SK-N-SH treated with all-trans-retinoic acid at 6 μM for 48 hours (cell line): ENCODE data around the gene ELAPOR1.

Experiments
- ATAC-seq: fragments of 200-7000 bp; cut with Tn5 transposase; 3 replicates; pipeline ENCODE4 v1.9.1; 2020; ENCODE audit warnings: mild to moderate bottlenecking, moderate library complexity
- ARNTL ChIP-seq: fragments of 450-650 bp; formaldehyde crosslinking; IDR thresholded peaks from 2 replicates; pipeline ENCODE4 v1.5.0; 2020; ENCODE audit warnings: low read depth, mild to moderate bottlenecking, moderate library complexity, borderline replicate concordance
- CREB5 ChIP-seq: fragments of 250-450 bp; sonication (Bioruptor Pico); IDR thresholded peaks from 2 replicates; pipeline ENCODE4 v1.5.1; 2020; ENCODE audit warnings: low read depth, mild to moderate bottlenecking, moderate library complexity
- CSDC2 ChIP-seq: fragments of 250-450 bp; sonication (Bioruptor Pico); IDR thresholded peaks from 2 replicates; pipeline ENCODE4 v1.5.0; 2020; ENCODE audit warnings: mild to moderate bottlenecking, moderate library complexity
- CSRNP3 ChIP-seq: fragments of 250-450 bp; sonication (Bioruptor Pico); IDR thresholded peaks from 2 replicates; pipeline ENCODE4 v1.5.1; 2021; ENCODE audit warnings: mild to moderate bottlenecking, moderate library complexity
- ESRRG ChIP-seq: fragments of 250-450 bp; sonication (Bioruptor Pico); IDR thresholded peaks from 2 replicates; pipeline ENCODE4 v1.6.1; 2021; ENCODE audit warnings: mild to moderate bottlenecking
- ISL1 ChIP-seq: fragments of 250-450 bp; sonication (Bioruptor Pico); IDR thresholded peaks from 2 replicates; pipeline ENCODE4 v2.1.2; 2022; ENCODE audit warnings: mild to moderate bottlenecking, moderate library complexity
- POU6F1 ChIP-seq: fragments of 250-450 bp; sonication (Bioruptor Pico); IDR thresholded peaks from 2 replicates; pipeline ENCODE4 v1.8.0; 2021; ENCODE audit warnings: low read depth, mild to moderate bottlenecking, moderate library complexity, borderline replicate concordance
- PPARA ChIP-seq: fragments of 250-450 bp; sonication (Bioruptor Pico); IDR thresholded peaks from 2 replicates; pipeline ENCODE4 v1.5.0; 2020; ENCODE audit warnings: mild to moderate bottlenecking, borderline replicate concordance
- RARB ChIP-seq: fragments of 250-450 bp; sonication (Bioruptor Pico); IDR thresholded peaks from 2 replicates; pipeline ENCODE4 v1.8.0; 2021; ENCODE audit warnings: mild to moderate bottlenecking, moderate library complexity
- SNAI2 ChIP-seq: fragments of 250-450 bp; sonication (Bioruptor Pico); IDR thresholded peaks from 2 replicates; pipeline ENCODE4 v1.5.0; 2020; ENCODE audit warnings: mild to moderate bottlenecking, moderate library complexity
- TCF4 ChIP-seq: fragments of 250-450 bp; sonication (Bioruptor Pico); IDR thresholded peaks from 2 replicates; pipeline ENCODE4 v1.8.0; 2021; ENCODE audit warnings: mild to moderate bottlenecking, moderate library complexity, borderline replicate concordance
- TOX ChIP-seq: fragments of 250-450 bp; sonication (Bioruptor Pico); IDR thresholded peaks from 2 replicates; pipeline ENCODE4 v1.8.0; 2021; ENCODE audit warnings: mild to moderate bottlenecking, moderate library complexity, borderline replicate concordance
- TSHZ2 ChIP-seq: fragments of 250-450 bp; sonication (Bioruptor Pico); IDR thresholded peaks from 2 replicates; pipeline ENCODE4 v1.5.0; 2020; ENCODE audit warnings: mild to moderate bottlenecking, moderate library complexity
- ZC3H10 ChIP-seq: fragments of 250-450 bp; sonication (Bioruptor Pico); IDR thresholded peaks from 2 replicates; pipeline ENCODE4 v1.5.1; 2021; ENCODE audit warnings: mild to moderate bottlenecking, moderate library complexity
- ZFP3 ChIP-seq: fragments of 250-450 bp; sonication (Bioruptor Pico); IDR thresholded peaks from 2 replicates; pipeline ENCODE4 v1.5.0; 2020; ENCODE audit warnings: mild to moderate bottlenecking, moderate library complexity
- ZNF565 ChIP-seq: fragments of 450-650 bp; formaldehyde crosslinking; conservative IDR thresholded peaks from 2 replicates; pipeline ENCODE4 v1.5.0; 2020; ENCODE audit warnings: low read depth, mild to moderate bottlenecking, moderate library complexity
- ZNF70 ChIP-seq: fragments of 450-650 bp; formaldehyde crosslinking; IDR thresholded peaks from 2 replicates; pipeline ENCODE4 v1.5.0; 2020; ENCODE audit warnings: mild to moderate bottlenecking, moderate library complexity
- ZNF8 ChIP-seq: fragments of 450-650 bp; formaldehyde crosslinking; IDR thresholded peaks from 2 replicates; pipeline ENCODE4 v1.5.0; 2020; ENCODE audit warnings: mild to moderate bottlenecking, moderate library complexity

The ELAPOR1 gene

GRCh38 chr1:109159326-109159725, 45.4 kb downstream of the ELAPOR1 start:
- TF ChIP-seq ZNF70 = peak; percentile 40; the same call in 1 of the 2 replicates
- no peak for TF ChIP-seq PPARA (CRISPR knock-in tag)
- no peak; the same call in 2 of the 3 replicates for ATAC-seq

GRCh38 chr1:109160071-109160840, 46.3 kb downstream of the ELAPOR1 start:
- TF ChIP-seq ARNTL (CRISPR knock-in tag) (no peak), ESRRG (no peak), ZC3H10 (CRISPR knock-in tag) (no peak), TOX (CRISPR knock-in tag) (no peak), ZNF565 (CRISPR knock-in tag) (no peak), CSDC2 (CRISPR knock-in tag) (no peak), ZFP3 (CRISPR knock-in tag) (no peak), ISL1 (no peak), TSHZ2 (CRISPR knock-in tag) (no peak)
- ATAC-seq = no peak

- TF ChIP-seq SNAI2 (no peak), ZNF565 (CRISPR knock-in tag) (no peak), ZNF70 (no peak), RARB (CRISPR knock-in tag) (no peak), ZNF8 (no peak), CSRNP3 (CRISPR knock-in tag) (no peak), CREB5 (CRISPR knock-in tag) (no peak), TCF4 (CRISPR knock-in tag) (no peak), TSHZ2 (CRISPR knock-in tag) (no peak), ESRRG (no peak)
- TF ChIP-seq, all 23 proteins: peak for 0
- peak; percentile 86 for ATAC-seq
Observed at GRCh38 chr1:109161858-109162606, 48.1 kb downstream of the ELAPOR1 start.

GRCh38 chr1:109162626-109163025, 48.7 kb downstream of the ELAPOR1 start:
- TF ChIP-seq TOX (CRISPR knock-in tag) = no peak
- TF ChIP-seq ZNF70 = no peak
- no peak for TF ChIP-seq ISL1
- no peak for TF ChIP-seq POU6F1 (CRISPR knock-in tag)

More at GRCh38 chr1:109162626-109163025, 48.7 kb downstream of the ELAPOR1 start:
- peak; percentile 18 for ATAC-seq
